Parathyroid adenoma (tissue), 2 donors: ENCODE results near the gene ALX3.

Experiments used
- H2AFZ ChIP-seq: fragments of 300-600 bp; sonication (generic); one replicate; pipeline ENCODE4 v1.7.0; 2017; ENCODE audit warnings: antibody characterized with exemption, mild to moderate bottlenecking
- H3K27ac ChIP-seq: fragments of 300-600 bp; sonication (generic); one replicate; pipeline ENCODE4 v1.7.0; 2017
- H3K27me3 ChIP-seq: fragments of 300-600 bp; sonication (generic); one replicate; pipeline ENCODE4 v1.7.0; 2017; ENCODE audit warnings: low read length; ENCODE audit not compliant: control insufficient read depth, insufficient read depth
- H3K36me3 ChIP-seq: fragments of 300-600 bp; sonication (generic); one replicate; pipeline ENCODE4 v1.7.0; 2017; ENCODE audit warnings: low read length; ENCODE audit not compliant: control insufficient read depth, insufficient read depth
- H3K4me1 ChIP-seq: fragments of 300-600 bp; sonication (generic); one replicate; pipeline ENCODE4 v1.7.0; 2017; ENCODE audit warnings: control low read depth
- H3K4me2 ChIP-seq: fragments of 300-600 bp; sonication (generic); one replicate; pipeline ENCODE4 v1.7.0; 2017; ENCODE audit warnings: low read length
- H3K4me3 ChIP-seq: fragments of 300-600 bp; sonication (generic); one replicate; pipeline ENCODE4 v1.7.0; 2017; ENCODE audit warnings: low read depth, low read length
- H3K79me2 ChIP-seq: fragments of 300-600 bp; sonication (generic); one replicate; pipeline ENCODE4 v1.7.0; 2017; ENCODE audit warnings: control low read depth
- H3K9ac ChIP-seq: fragments of 300-600 bp; sonication (generic); one replicate; pipeline ENCODE4 v1.7.0; 2017; ENCODE audit warnings: mild to moderate bottlenecking
- H3K9me3 ChIP-seq: fragments of 300-600 bp; sonication (generic); one replicate; pipeline ENCODE4 v1.7.0; 2017; ENCODE audit warnings: low read length; ENCODE audit not compliant: control insufficient read depth
- CTCF ChIP-seq: fragments of 300-600 bp; sonication (generic); IDR thresholded peaks from one replicate; pipeline ENCODE4 v1.7.0; 2017; ENCODE audit warnings: antibody characterized with exemption, mild to moderate bottlenecking
- donor health status: primary hyperparathyroidism.

ALX3 gene

GRCh38 chr1:110012100-110012780 lies 58.2 kb downstream of the ALX3 start:
- no peaks in the 10 kb centered on the region for H3K36me3 ChIP-seq
- H3K27me3 ChIP-seq, result no peaks in the 10 kb centered on the region
- H3K9ac ChIP-seq, result no peak overlapping the region
- H2AFZ ChIP-seq, result no peak overlapping the region
- no peak for TF ChIP-seq CTCF
- no peak overlapping the region for H3K27ac ChIP-seq
- H3K79me2 ChIP-seq, result peaks cover 3% of the 10 kb centered on the region
- H3K4me2 ChIP-seq, result no peak overlapping the region
- no peaks in the 10 kb centered on the region for H3K9me3 ChIP-seq
- H3K4me3 ChIP-seq, result no peak overlapping the region
- peaks cover 3% of the 10 kb centered on the region for H3K4me1 ChIP-seq

GRCh38 chr1:110011527-110012041 lies 58.9 kb downstream of the ALX3 start:
- Histone ChIP-seq H3K79me2 (peaks cover 3% of the 10 kb centered on the region), H3K27ac (no peak overlapping the region), H3K9ac (no peak overlapping the region), H3K4me3 (no peak overlapping the region), H3K27me3 (no peaks in the 10 kb centered on the region), H3K4me1 (peaks cover 8% of the 10 kb centered on the region), H3K36me3 (no peaks in the 10 kb centered on the region), H3K9me3 (no peaks in the 10 kb centered on the region), H2AFZ (no peak overlapping the region), H3K4me2 (no peak overlapping the region)
- TF ChIP-seq CTCF, result peak; percentile 46
